Epithelial cell of esophagus (primary cell): ENCODE measurements around the gene SIGLEC11.

Source experiments
- DNase-seq: peaks from one replicate; pipeline ENCODE4 v3.0.0; 2010; ENCODE audit warnings: low read depth
- H3K4me3 ChIP-seq: 2 replicates; pipeline ENCODE4 v1.5.1; 2011; ENCODE audit warnings: mild to moderate bottlenecking, low read length, control low read depth
- CTCF ChIP-seq: IDR thresholded peaks from 2 replicates; pipeline ENCODE4 v1.5.1; 2011; ENCODE audit warnings: low read depth, mild to moderate bottlenecking, low read length, control low read depth, inconsistent platforms; ENCODE audit not compliant: insufficient read depth; ENCODE audit errors: missing control alignments

The SIGLEC11 gene

GRCh38 chr19:49988433-49988832 is 27.5 kb upstream of the SIGLEC11 start:
- peak; percentile 74 for DNase-seq
- no peak for TF ChIP-seq CTCF
- no peak overlapping the region for H3K4me3 ChIP-seq

GRCh38 chr19:49988007-49988406 is 27.0 kb upstream of the SIGLEC11 start:
- DNase-seq, result no peak

GRCh38 chr19:49987159-49987698 is 26.3 kb upstream of the SIGLEC11 start:
- peak; percentile 93 for DNase-seq
- H3K4me3 ChIP-seq, result no peak overlapping the region
- peak; percentile 23 for TF ChIP-seq CTCF

More at GRCh38 chr19:49988007-49988406, 27.0 kb upstream of the SIGLEC11 start:
- H3K4me3 ChIP-seq, result no peak overlapping the region
- no peak for TF ChIP-seq CTCF

GRCh38 chr19:49986354-49986753 is 25.4 kb upstream of the SIGLEC11 start:
- no peak overlapping the region for H3K4me3 ChIP-seq
- DNase-seq, result no peak
- TF ChIP-seq CTCF, result no peak

GRCh38 chr19:49985871-49986270 is 24.9 kb upstream of the SIGLEC11 start:
- no peak for TF ChIP-seq CTCF
- DNase-seq, result no peak
- H3K4me3 ChIP-seq, result no peak overlapping the region

GRCh38 chr19:49984491-49984890 is 23.5 kb upstream of the SIGLEC11 start:
- no peak overlapping the region for H3K4me3 ChIP-seq
- no peak for DNase-seq

More at GRCh38 chr19:49984491-49984890, 23.5 kb upstream of the SIGLEC11 start:
- no peak for TF ChIP-seq CTCF
